GM12891 (cell line): Measurements from ENCODE around the gene STAB1. TPM values are rescaled to one million over a fixed set of nuclear protein-coding genes. Genes with fewer than 3 reads are reported as not detected.
A peak's percentile ranks its signal among the peaks of the same experiment; 100 is the strongest.

ENCODE experiments used
- DNase-seq: peaks from one replicate; pipeline ENCODE4 v3.0.0; 2011; ENCODE audit warnings: low spot score; ENCODE audit not compliant: insufficient read length
- FAIRE-seq: peaks from 2 replicates; lab custom pipeline; 2011; peaks lifted over from hg19 to GRCh38; lab: Jason Lieb, UNC
- PAX5 ChIP-seq: IDR thresholded peaks from 2 replicates; pipeline ENCODE4 v1.6.1; 2011; ENCODE audit warnings: low read length, moderate library complexity, mild to moderate bottlenecking; ENCODE audit not compliant: insufficient read depth, severe bottlenecking
- POLR2A ChIP-seq: IDR thresholded peaks from 2 replicates; pipeline ENCODE4 v1.6.1; 2011; ENCODE audit warnings: low read depth, low read length, control low read depth
- POLR2AphosphoS5 ChIP-seq: IDR thresholded peaks from 2 replicates; pipeline ENCODE4 v1.6.1; 2011; ENCODE audit warnings: low read depth, low read length, control low read depth
- POU2F2 ChIP-seq: IDR thresholded peaks from 2 replicates; pipeline ENCODE4 v1.6.1; 2011; ENCODE audit warnings: low read depth, mild to moderate bottlenecking, control low read depth, low read length, moderate library complexity
- SPI1 ChIP-seq: IDR thresholded peaks from 2 replicates; pipeline ENCODE4 v1.6.1; 2011; ENCODE audit warnings: low read depth, low read length, control low read depth
- TAF1 ChIP-seq: IDR thresholded peaks from 2 replicates; pipeline ENCODE4 v1.6.1; 2011; ENCODE audit warnings: low read depth, low read length, control low read depth
- polyA plus RNA-seq: library from polyadenylated mRNA; unstranded; fragments of >200 nt; gene quantifications from one replicate; pipeline ENCODE4 v1.2.1, GENCODE V29; 2012; ENCODE audit warnings: low read depth, missing spikeins, inconsistent platforms; ENCODE audit not compliant: missing spikeins

Gene STAB1
- 0.08 TPM for polyA plus RNA-seq

- no peak for FAIRE-seq
- no peak for TF ChIP-seq PAX5
- no peak for TF ChIP-seq POLR2AphosphoS5
- no peak for TF ChIP-seq POU2F2
- DNase-seq: no peak
Observed at GRCh38 chr3:52494886-52495495, at the start of gene STAB1. TSS of gene STAB1 (plus strand) at chr3:52495338. CDS start at chr3:52495414, 76 bp downstream.

DNA sequence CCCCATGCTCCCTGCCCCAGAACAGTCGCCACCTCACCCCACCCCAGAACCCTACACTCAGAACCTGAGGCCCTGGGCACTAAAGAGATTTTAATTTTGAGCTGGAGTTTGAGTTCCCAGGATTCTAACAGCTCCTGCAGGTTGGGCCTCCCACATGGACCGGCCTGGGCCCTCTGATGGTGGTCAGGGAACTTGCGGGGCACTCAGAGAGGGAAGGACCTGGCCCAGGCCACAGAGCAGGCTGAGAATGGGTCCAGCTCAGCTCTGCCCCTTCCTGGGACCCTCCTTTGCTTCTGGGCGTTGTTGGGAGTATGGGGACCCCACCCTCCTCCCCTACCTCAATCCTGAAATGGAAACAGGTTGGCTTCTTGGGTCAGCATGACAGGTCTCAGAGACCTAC lies 49.1 kb upstream of the STAB1 start:
- TF ChIP-seq POLR2AphosphoS5 (no peak), SPI1 (no peak), POU2F2 (no peak), TAF1 (no peak), POLR2A (no peak), PAX5 (no peak)
- FAIRE-seq (no peak), DNase-seq (no peak)

GRCh38 chr3:52446631-52447511 lies 48.3 kb upstream of the STAB1 start:
- peak; percentile 79 for DNase-seq
- 0 out of 2 replicates have a peak, but pooled peaks have one; percentile 6 for TF ChIP-seq SPI1
- TF ChIP-seq PAX5: no peak
- no peak for TF ChIP-seq TAF1
- FAIRE-seq: peak; percentile 68

- peak; percentile 20 for FAIRE-seq
- TF ChIP-seq SPI1 (no peak), POU2F2 (no peak), TAF1 (no peak)
- no peak for DNase-seq
Observed at GRCh38 chr3:52447512-52448355, 47.4 kb upstream of the STAB1 start.

DNA sequence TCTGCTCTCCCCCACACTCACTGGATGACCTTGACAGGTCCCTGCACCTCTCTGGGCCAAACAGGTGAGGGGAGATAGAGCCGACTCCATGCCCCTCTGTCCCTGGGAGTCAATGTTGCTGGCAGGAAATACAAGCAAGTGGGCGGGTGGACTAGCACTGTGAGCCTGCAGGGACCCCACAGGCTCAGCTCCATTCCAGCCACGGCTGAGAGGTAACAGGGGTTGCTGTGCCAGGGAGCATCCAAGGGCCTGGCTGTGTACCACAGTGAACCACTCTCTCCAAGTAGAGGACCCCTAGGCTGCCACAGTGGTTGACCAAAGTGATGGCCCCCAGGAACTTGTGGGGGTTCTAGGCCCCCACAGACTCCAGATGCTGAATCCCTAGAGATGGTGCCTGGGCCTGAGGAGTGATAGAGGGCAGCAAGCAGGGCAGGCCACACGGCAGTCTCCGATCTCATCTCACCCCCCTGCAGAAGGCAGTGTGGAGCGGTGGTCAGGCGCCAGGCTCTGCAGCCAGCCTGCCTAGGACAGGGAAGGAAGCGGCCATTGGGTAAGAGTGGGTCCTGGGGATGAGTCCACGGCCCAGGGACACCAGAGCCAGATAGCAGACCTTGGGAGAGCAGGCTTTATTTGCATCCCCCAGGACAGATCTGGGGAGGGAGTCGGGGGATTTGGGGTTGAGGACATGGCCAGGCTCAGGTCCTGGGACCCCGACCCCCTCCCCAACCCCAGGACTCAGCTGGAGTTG lies 44.5 kb upstream of the STAB1 start:
- no peak for FAIRE-seq
- DNase-seq: no peak
- TF ChIP-seq PAX5 (no peak), POU2F2 (no peak), POLR2AphosphoS5 (no peak), POLR2A (no peak), SPI1 (no peak), TAF1 (no peak)

DNA sequence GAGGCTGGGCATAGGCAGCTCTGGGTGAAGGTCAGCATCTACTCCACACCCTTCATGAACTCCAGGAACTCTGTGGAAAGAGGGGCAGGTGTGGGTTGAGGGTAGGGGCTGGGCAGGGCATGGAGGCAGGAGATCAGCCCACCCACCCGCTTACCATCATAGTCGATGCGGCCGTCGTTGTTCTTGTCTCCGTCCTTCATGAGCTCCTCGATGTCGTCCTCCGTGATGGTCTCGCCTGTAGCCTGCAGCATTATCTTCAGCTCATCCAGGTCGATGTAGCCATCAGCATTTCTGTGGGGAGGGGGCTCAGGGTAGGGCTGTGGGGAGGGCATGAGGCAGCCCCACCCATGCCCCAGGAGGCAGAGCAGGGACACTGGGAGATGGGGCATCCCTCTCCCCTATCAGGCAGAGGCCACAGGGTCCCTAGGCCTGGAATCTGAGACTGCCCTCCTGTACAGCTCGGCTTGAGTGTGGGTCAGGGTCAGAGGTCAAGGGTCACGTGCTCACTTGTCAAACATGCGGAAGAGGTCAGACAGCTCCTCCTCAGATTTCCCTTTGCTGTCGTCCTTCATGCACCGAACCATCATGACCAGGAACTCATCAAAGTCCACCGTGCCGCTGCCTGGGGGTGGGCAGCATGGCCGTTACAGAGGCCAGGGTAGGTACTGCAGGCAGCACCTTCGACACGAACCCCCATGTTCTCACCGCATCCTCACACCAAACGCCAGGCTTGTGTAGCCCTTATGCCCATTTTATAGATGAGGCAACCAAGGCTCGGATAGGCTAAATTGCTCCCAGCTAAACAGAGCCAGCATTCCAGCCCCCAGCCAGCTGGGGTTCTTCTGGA lies 43.7 kb upstream of the STAB1 start:
- no peak for TF ChIP-seq POLR2AphosphoS5
- no peak for TF ChIP-seq SPI1
- no peak for FAIRE-seq
- no peak for DNase-seq

- DNase-seq: no peak
- TF ChIP-seq SPI1 (no peak), POLR2AphosphoS5 (no peak), TAF1 (no peak), POLR2A (no peak), POU2F2 (no peak), PAX5 (no peak)
- FAIRE-seq: no peak
Observed at GRCh38 chr3:52452126-52452525, 43.0 kb upstream of the STAB1 start.

DNA sequence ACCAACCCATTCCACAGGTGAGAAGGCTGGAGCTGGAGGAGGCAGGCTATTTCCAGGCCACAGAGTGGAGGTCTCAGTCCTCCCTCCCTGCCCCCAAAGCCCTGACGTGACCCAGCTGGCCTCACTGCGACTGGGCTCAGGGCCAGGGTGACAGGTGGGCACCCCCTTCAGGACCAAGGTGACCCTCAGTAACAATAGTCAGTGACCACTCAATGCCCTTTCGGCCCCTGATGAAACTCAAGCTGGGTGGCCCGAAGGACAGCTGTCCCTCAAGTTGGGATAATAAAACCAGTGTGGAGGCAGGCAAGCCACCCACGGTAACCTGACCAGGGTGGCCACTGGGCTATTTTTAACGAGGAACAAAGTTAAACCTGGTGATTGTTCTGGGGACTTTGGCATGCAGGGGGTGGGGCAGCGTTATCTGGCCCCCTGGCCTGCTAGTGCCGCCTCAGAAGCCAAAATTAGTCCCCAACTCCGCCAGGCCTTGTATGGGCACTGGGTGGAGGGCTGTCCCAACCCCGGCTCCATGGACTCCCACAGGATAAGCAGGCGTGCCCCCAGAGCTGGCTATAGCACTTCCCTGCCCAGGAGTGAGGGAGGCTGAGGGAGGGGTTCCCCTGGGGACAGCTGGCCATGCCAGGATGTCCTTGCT lies 42.4 kb upstream of the STAB1 start:
- TF ChIP-seq POLR2AphosphoS5: no peak
- no peak for TF ChIP-seq PAX5
- no peak for TF ChIP-seq POU2F2
- TF ChIP-seq SPI1: no peak
- TF ChIP-seq TAF1: no peak
- TF ChIP-seq POLR2A: no peak
- DNase-seq (no peak), FAIRE-seq (no peak)
